NCI-H1417 (cell line): Measurements from ENCODE around the gene CD93.

Experiments used
- DNase-seq, 3 experiments: peaks; one replicate each; lab custom pipeline; 2025; lab: John Stamatoyannopoulos, UW

The CD93 gene

DNA sequence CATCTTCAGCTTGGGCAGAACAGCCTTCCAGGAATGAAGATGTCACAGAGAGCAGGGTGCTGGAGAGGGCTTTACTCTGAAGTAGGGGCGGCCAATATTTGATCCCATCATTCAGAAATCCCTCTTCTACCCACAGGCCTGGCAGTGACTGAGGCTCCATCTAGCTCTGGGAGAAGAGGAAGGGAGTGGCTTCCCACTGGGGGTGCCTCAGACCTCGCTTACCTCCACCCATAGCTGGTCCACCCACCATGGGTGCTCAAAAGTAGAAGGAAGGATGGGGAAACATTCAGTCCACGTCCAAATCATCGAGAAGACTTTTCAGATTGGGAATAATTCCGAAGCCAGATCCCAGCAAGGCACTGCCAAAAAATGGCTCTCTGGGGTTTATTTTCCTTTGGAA, 24.9 kb downstream of the CD93 start:
- DNase-seq: no peak

DNA sequence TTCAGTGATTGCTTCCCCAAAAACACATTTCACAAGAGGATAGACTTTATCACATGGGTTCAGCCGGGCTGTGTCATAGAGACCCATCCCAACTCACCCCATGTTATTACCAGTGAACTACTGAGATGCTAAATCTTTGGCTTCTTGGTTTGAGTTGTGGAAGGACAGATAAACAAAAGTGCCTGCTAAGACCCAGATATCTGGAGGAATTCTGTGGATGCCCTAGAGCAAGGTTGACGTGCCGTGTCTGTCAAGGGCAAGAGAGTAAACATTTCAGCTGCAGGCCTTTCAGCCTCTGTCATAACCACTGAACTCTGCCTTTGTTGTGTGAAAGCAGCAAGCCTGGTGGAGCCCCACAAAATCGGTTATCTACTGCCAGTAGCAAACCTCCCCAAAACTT, 25.5 kb downstream of the CD93 start:
- no peak for DNase-seq

DNA sequence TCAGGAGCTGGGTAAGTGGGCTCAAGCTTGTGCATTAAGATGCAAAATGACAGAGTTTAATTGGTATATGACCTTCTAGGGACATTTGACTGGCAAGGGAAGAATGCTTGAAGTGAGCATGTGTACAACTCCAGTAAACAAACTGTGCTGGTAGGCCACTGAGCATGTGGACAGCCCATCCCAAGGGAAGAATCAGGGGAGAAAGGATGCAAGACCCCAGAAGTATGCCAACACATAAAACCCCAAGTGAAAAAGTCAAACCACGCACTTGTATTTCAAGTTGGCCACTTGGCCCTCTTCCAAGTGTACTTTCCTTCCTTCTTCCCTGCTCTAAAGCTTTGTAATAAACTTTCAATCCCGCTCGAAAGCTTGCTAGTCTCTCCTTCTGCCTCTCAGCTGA, 26.3 kb downstream of the CD93 start:
- DNase-seq: no peak

DNA sequence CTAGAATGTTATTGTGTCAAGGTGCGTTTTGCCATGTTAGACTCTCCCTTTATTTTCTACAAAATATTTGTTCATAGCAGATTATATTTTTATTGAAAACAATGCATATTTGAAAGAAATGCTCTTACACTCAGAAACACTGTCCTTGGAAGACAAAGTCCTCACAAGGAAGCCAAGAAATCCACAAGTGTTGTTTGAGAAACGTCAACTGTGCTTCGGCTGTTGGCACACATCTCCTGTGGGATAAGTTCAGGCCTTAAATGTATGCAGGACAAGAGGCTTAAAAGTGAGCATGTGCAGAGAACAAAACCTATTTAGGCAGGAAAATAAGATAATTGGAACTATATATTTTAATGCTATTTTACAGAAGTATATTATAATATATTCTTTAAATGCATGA, 27.1 kb downstream of the CD93 start:
- DNase-seq: no peak

DNA sequence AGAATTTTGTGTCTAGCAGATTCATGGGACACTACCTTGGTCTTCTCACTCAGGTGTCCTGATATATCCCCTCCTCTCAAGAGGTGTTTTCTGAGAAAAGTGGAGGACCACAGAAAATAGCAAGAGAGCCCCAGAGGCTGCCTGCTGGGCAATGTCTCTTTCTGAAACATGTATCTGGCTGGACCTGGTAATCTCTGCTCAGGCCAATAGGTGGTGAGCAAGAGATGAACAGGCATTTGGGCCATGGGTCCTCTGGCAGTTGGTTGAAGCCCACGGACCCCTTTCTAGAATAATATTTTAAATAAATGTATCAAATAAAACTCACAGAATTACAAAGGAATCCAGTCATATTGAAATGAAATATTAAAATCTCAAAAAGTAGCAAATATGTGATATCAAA, 27.9 kb downstream of the CD93 start:
- no peak for DNase-seq

DNA sequence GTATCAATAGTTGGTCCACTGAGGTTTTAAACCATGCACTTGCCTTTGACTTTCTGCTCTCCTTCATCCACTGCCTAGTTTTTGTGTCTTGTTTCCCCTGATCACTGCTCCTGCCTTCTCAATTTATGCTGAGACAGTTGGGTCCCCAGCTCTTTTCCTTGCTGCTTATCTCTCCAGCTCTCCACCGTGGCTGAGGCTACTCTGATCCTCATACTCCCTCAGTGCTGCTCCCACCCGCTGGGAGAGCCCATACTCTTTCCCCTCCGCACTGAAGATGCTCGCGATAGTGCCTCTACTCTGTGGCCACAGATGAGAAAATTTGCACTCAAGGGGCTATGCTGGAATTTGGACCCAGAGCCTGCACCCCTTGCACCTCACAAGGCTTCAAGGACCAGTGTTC, 33.2 kb downstream of the CD93 start:
- no peak for DNase-seq

DNA sequence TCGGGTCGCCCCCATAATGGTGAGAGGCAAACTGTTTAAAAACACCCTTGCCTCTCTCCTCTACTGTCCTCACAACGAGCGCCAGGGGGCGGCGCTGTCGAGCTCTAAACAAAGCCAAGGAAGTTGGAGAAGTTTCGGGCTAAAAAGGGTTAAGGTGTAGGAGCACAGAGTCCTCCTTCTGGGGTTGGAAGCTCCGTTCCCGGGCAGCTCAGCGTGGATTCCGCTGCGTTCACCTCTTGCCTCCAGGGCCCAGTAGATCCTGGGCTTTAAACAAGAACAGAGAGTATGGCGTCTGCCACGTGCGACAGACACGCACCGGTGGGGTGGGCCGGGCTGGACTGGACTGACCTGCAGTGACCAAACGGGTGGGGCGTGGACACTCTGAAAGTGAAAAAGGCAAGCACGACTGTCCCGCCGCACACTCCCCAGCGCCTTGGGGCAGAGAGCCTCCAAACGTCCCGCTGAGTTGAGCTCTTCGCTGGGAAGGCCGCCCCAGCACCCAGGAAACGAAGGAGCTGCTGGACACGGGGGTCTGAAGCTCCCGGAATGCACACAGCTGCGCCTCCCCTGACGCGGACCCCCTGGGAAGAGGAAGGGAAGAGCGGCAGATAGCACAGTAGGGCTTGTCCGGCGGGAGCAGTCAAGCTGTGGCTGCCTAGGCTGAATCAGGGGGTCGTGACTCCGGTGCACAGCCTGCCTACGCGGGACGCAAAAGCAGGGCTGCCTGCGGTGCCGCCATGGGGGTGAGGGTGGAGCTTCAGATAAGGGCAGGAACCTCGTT, 35.1 kb downstream of the CD93 start:
- DNase-seq: no peak

DNA sequence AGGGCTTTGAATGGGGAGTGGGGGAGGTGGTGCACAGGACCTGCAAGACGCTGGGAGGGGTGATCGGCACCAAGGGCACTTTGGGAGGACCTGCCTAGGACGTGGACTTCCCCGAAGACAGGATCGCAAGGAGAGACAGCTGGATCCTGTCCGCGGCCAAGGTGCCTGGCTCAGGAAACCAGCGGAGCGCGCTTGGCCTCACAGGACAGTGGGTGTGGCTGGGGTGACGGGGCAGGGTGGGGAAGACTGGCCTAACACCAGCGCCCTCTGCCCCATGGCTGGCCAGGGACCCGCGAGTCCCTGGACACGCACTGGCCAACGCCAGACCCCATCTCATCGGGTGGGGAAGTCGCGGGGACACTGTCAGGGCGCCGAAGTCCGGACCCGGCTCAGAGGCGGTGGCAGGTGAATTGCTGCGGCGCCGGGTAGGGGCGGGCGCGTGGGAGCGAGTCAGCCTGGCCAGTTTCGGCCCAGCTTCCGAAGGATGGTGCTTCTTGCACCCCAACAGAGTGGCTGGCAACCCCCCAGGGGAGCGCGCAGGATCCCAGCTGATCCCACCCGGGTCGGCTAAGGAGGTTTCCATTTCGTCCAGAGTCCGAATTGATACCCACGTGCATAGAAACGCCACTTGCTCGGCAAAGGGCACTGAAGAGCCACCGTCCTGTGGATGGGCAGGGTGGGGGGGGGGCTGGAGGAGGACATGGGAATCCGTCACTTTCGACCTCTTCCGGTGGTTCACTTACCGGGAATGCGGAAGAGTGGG, 35.9 kb downstream of the CD93 start:
- no peak for DNase-seq

DNA sequence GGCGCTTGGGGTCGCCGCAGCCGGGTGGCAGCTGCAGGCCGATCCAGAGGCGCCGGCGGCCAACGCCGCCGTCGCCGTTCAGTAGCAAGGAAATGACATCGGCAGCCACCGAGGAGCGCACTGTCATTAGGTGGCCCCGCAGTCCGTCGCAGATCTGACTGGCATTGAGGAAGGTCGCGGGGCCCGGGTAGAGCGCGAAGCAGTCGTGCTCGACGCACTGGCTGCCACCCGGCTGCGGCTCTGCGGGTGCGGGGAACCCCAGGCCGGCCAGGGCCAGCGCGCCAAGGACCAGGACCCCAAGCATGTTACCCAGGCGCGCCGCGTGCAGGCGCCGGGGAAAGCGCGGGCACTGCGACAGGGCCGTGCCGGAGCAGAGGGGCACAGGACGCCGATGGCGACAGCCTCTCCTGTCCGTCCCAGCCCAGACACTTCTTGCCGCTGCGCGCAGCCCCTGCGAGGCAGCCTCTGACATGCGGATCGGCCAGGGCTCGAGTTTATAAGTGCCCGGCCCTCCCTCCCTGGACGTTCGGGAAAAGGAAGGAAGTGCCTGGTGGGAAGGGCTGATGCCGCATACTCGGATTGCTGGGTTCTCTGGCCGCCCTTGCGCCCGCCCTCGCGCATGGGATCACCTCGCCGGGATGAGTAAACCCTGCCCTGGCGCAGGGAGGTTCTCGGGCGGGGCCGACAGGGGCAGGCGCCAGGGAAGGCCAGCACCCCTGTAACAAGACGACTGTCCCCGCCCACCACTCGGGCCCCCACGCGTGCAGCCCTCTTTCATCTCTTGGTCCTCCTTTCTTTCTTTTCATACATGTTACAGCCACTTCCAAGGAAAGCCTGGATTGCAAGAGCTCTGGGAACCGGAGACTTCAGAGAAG, 36.7 kb downstream of the CD93 start, which contains the start of gene THBD:
TSS of gene THBD (minus strand) at position 472 of the 875 bp plus-strand sequence. CDS start at position 304, 168 bp downstream.
- no peak for DNase-seq

DNA sequence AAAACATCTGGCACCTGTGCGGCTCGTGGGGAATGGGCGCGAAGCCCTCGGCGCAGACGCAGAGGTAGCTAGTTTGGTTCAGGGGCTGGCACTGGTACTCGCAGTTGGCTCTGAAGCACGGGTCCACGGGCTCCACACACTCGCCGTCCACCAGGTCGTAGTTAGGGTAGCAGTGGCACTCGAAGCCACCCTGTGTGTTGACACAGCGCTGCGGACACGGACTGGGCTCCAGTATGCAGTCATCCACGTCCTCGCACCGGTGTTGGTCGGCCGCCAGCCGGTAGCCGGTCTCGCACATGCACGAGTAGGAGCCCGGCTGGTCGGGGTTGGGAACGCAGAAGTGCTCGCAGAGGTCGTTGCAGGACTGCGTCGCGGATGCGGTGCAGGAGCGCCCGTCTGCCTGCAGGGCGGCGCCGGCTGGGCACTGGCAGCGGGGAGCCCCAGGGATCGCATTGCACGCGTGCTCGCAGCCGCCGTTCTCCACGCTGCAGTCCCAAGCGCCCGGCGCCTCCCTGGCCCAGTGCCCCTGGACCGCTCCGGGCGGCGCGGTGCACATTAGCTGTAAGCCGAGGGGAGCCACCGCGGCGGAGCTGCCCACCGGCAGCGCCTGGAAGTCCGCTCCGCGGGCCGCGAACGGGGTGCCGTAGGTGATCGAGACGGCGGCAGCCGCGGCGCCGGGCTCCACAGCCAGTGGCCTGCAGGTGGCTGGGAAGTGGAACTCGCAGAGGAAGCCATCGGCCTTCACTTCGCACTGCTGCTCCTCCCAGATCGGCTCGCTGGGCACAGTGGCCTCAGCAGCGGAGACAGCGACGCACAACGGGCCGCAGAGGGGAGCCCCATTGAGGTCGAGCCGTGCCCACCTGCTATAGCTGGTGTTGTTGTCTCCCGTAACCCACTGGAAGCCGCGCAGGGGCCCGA, 37.6 kb downstream of the CD93 start:
- peak; percentile 16 to 87 (median 83) for DNase-seq

DNA sequence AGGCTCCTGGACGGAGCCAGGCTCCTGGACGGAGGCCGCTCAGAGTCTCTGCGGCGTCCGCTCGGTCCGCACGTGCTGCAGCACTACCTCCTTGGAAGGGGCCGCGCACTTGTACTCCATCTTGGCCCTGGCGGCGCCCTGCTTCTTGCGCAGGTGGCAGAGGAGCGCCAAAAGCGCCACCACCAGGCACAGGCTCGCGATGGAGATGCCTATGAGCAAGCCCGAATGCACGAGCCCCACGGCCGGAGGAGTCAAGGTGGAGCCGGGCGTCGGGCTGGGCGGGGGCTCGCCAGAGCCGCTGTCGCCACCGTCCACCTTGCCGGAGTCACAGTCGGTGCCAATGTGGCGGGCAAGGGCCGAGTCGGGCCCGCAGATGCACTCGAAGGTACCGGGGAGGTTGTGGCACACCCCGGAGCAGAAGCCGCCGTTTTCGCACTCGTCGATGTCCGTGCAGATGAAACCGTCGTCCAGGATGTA, 38.3 kb downstream of the CD93 start:
- DNase-seq: peak in 2 of 3 experiments; percentile 94

DNA sequence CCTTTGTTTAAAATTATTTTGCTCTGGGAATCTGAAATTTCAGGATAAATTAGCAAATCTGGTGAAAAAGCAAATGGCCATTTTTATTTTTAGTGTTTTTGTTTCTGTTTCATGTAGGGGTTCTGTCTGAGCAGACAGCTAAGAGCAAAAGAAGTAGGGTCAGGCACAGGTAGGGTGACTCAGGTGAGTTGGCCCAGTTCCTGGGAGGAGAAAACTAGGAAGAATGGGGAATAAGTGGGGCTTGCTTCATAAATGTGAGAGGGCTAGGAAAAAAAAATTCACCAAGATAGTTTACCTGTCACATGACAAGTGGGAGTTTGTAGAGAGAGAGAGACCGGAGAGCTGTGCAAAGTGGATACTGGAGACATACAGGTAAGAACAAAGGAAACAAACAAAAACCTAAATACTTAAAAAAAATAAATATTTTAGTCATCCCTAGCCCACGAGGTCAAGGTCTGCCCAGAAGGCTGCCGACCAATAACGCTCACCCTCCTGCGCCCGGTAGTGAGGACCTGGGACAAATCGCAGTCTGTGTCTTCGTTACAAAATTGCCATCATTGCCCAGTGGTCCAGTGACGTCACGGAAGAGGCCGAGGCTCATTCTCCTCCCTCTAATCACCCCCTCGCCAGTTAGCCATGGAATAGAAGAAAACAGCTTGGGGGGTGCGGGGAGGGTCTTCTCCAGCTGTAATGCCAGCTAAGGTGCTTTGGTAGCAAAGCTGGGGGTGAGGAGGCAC, 39.0 kb downstream of the CD93 start:
- peak in 2 of 3 experiments; percentile 94 for DNase-seq

DNA sequence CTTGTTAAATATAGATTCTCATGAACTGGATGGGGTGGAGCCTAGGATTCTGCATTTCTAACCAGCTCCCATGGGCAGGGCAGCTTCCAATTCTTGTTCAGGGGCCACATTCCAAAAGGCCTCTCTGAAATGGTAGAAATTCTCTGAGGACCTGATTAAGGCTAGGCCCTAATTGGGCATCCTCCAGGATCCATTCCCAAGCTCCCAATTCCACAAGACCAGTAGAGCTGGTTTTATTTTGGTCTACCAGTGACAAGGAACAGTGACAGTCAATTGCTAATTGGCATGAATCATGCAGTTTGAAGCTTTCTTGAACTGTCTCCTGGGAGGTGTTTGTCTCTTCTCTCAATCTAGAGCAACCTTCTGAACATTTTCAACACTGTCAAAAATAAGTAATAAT, 39.7 kb downstream of the CD93 start:
- peak in 1 of 3 experiments; percentile 44 for DNase-seq

DNA sequence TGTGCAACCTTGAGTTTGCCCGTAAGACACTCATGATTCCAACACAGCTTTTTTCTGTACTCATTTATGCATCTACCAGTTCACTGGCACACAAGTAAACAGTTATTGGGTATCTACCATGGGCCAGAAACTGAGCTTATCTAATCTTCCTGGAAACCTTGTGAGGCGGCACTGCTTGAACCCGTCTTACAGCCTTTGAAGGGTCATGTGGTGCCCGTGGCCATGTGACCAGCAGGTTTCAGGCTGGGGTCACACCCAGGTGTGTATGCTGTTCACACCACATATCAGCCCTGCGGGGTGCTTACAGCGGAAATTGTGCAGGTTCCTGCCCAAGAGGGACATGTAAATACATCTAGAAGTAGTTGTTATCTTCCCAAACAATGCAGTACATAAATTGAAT, 42.7 kb downstream of the CD93 start:
- peak in 2 of 3 experiments; percentile 16 to 55 for DNase-seq

DNA sequence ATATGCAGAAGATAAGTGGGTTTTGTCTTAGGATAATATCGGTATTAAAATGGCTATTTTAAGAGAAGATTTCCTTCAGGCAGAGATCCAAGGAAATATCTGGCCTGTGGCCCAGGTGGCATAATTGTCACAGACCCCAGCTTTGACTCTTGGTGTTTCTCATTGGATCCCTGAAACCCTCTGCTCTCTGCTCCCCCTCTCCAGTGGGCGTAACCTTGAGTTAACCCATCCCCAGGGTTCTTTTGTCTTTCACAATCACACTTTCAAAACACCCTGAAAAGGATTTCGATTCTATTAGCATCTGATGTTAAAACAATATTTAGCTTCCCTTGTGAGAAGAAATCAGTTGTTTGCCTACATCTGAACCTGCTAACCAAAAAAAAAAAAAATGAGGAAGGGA, 43.9 kb downstream of the CD93 start:
- peak in 1 of 3 experiments; percentile 25 for DNase-seq

DNA sequence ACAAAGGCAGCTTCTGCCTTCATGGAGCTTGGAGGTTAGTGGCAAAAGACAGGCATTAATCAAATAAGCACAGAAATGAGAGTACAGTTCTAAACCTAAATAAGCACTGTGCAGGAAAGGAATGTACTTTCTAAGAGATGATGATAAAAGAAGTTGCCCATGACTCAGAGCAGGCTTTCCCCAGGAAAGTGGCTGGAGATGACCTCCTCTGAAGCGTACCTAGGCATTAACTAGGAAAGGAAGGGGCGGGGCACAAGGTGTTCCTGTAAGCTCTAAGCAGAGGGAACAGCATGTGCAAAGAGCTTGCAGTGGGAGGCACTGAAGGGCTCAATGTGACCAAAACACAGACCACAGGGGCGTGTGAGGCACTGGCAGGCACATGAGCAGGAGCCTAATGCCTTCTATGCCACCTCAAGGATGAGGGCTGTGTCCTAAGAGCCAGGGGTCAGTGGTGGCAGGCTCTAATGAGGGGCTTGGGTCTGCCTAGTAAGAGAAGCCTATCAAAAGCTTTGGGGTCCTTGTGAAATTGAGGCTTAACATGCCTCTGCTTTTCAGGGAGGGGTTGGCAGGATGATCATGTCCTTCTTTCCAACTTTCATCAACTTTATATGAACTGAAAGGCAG, 46.1 kb downstream of the CD93 start:
- DNase-seq: no peak

DNA sequence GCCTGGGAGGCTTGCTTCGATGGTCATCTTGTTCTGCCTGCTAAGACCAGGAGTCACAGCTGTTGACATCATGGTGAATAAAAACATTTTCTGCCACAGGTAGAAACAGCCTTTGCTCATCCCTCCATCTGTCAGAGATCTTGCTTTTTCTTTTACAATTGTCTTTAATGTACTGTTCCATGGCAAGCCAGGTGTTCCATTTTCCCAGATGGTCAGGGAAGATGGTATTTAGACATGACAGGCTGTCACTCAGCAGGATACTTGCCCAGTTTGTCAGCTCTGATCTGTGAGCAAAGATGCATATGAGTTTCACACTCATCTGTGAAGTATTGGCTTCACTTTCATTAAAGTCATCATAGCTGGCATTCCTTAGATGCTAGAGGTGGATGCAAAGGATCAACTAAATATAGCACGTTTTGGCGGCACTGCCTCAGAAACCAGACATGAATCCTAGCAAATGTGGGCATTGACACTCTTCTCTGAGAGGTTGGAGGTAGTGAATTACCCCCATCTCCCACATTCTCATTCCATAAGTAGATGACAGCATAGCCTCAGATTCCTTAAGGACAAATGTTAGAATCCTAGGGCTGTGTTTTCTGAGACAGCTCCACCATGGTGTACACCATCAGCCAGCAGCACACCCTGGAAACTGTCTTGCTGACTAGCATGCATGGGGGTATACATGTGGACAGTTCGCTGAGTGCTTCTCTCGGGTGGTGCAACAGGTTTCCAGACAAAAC, 46.8 kb downstream of the CD93 start:
- DNase-seq: no peak

DNA sequence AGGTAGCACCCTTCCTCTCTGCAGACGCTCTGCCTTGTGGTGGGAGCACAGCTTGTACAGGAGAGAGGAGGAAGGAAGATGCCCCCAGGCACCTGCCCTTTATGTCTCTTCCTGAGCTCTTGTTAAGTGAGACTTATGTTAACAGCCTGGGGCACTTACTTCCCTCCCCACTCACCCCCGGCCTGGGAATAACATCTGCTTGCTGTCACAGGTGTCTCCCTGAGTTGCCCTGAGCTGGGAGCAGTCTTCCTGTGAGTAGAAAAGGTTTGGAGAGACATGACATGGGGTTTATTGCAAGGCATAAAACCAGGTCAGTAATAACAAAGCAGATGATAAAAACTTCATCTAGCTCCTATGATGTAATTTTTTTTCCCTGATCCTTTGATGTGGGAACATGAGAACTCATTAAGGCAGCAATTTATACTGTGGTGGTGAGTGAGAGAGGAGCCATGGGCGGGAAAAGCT, 49.1 kb downstream of the CD93 start:
- DNase-seq: peak in 2 of 3 experiments; percentile 68 to 89

DNA sequence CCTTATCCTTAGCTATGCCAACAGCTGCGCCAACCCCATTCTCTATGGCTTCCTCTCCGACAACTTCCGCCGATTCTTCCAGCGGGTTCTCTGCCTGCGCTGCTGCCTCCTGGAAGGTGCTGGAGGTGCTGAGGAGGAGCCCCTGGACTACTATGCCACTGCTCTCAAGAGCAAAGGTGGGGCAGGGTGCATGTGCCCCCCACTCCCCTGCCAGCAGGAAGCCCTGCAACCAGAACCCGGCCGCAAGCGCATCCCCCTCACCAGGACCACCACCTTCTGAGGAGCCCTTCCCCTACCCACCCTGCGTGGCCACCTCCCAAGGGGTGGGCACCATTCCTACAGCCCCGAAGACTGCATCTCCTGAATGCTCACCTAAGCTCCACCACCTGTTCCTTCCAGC, 49.8 kb downstream of the CD93 start:
- no peak for DNase-seq
